DND-41 (cell line): ENCODE results near the gene ANKHD1.

Source experiments
- EZH2 ChIP-seq: IDR thresholded peaks from 3 replicates; pipeline ENCODE4 v1.6.1; 2012; ENCODE audit warnings: borderline replicate concordance, low read depth, mild to moderate bottlenecking, moderate library complexity, low read length, inconsistent platforms; ENCODE audit not compliant: severe bottlenecking
- TF ChIP-seq, protein P1 (sequence below): IDR thresholded peaks from 2 replicates; pipeline ENCODE4 v1.5.1; 2012; ENCODE audit warnings: borderline replicate concordance, low read length, moderate library complexity, mild to moderate bottlenecking; ENCODE audit not compliant: poor library complexity, severe bottlenecking; ENCODE audit errors: extremely low read depth

DNA sequence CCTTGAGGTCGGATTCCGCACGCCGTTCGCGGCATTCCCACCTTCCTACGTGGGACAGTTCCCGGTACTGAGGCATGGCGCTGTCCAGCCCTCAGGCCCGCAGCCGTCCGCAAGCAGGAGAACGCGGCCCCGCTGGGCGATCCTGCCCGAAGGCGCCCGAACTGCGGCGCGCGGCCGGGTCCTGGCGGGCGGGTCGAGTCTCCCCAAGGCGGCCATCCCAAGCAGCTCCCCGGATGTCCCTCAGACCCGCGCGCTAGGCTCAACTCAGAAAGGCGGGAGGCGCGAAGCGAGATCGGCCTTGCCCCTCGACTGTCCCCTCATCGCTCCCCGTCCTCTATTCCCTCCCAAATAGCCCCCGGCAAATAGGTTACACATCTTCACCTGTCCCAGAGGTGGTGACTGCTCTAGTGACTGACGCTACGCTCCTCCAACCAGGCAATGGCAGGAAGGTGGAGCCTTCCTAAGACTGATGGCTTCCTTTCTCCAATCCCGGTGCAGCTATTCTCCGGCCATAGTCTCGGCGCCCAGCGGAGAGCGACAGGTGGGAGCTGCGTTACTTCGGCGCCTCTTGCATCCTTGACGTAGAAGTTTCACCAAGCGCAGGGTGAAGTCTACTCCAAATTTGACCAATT, 787 bp upstream of the ANKHD1 start:
- no peak for TF ChIP-seq EZH2
- TF ChIP-seq, protein P1, sequence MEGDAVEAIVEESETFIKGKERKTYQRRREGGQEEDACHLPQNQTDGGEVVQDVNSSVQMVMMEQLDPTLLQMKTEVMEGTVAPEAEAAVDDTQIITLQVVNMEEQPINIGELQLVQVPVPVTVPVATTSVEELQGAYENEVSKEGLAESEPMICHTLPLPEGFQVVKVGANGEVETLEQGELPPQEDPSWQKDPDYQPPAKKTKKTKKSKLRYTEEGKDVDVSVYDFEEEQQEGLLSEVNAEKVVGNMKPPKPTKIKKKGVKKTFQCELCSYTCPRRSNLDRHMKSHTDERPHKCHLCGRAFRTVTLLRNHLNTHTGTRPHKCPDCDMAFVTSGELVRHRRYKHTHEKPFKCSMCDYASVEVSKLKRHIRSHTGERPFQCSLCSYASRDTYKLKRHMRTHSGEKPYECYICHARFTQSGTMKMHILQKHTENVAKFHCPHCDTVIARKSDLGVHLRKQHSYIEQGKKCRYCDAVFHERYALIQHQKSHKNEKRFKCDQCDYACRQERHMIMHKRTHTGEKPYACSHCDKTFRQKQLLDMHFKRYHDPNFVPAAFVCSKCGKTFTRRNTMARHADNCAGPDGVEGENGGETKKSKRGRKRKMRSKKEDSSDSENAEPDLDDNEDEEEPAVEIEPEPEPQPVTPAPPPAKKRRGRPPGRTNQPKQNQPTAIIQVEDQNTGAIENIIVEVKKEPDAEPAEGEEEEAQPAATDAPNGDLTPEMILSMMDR: no peak
